Vagina (tissue), 2 donors: ENCODE measurements around the gene SLK.

Experiments used
- CTCF ChIP-seq, 3 experiments: fragments of 450-650 bp in 2 of 3; fragments of 200-600 bp in 1 of 3; sonication (generic) in 1 of 3; IDR thresholded peaks; one replicate each; pipeline ENCODE4 v1.5.1; 2017 to 2019; ENCODE audit warnings: antibody characterized with exemption in 3 of 3, mild to moderate bottlenecking in 2 of 3, moderate library complexity in 2 of 3
- POLR2A ChIP-seq, 2 donors: fragments of 450-650 bp; IDR thresholded peaks; one replicate each; pipeline ENCODE4 v1.6.1; 2017; ENCODE audit warnings: antibody characterized with exemption in 2 of 2, mild to moderate bottlenecking in 2 of 2, moderate library complexity in 2 of 2
- POLR2AphosphoS5 ChIP-seq, 2 donors: sonication (generic); formaldehyde crosslinking; IDR thresholded peaks; one replicate each; pipeline ENCODE4 v1.9.0; 2017; ENCODE audit warnings: antibody characterized with exemption in 2 of 2, mild to moderate bottlenecking in 2 of 2, low read depth in 1 of 2; ENCODE audit not compliant: insufficient read depth in 1 of 2

- no peak for TF ChIP-seq CTCF (IDR thresholded peaks at IDR 0.05)
- no peak for TF ChIP-seq POLR2A (IDR thresholded peaks at IDR 0.05)
- no peak for TF ChIP-seq POLR2AphosphoS5 (IDR thresholded peaks at IDR 0.05; ENCODE audit: insufficient read depth in 1 of 2, low read depth in 1 of 2)
These were observed 110.3 kb downstream of the SLK start for GRCh38 chr10:104077247-104077646.
